CD14-positive monocyte (primary cell): Measurements from ENCODE around the gene ODC1. TPM values are rescaled to one million over a fixed set of nuclear protein-coding genes. Genes with fewer than 3 reads are reported as not detected.

Source experiments
- DNase-seq, 3 donors: peaks; one replicate each; pipeline ENCODE4 v3.0.0-alpha.2; 2011 to 2022
- H2AFZ ChIP-seq: 2 replicates; pipeline ENCODE4 v1.6.0; 2012; ENCODE audit warnings: mild to moderate bottlenecking, low read depth, low read length, inconsistent platforms; ENCODE audit not compliant: insufficient read depth, poor library complexity, severe bottlenecking
- H3K27ac ChIP-seq, 2 donors: 1 replicate in 1 of 2; 2 replicates in 1 of 2; pipeline ENCODE4 v1.5.1; 2012 to 2013; ENCODE audit warnings: low read length in 2 of 2, control low read depth in 1 of 2, inconsistent platforms in 1 of 2, low read depth in 1 of 2, mild to moderate bottlenecking in 1 of 2
- H3K27me3 ChIP-seq, 2 donors: one replicate each; pipeline versions ENCODE4 v1.6.0 to v1.6.1; 2011 to 2013; ENCODE audit warnings: low read length in 2 of 2; ENCODE audit not compliant: control insufficient read depth in 2 of 2, insufficient read depth in 2 of 2
- H3K36me3 ChIP-seq, 2 donors: replicated peaks in 1 of 2; 1 replicate in 1 of 2; 2 replicates in 1 of 2; pipeline versions ENCODE4 v1.5.1 to v1.6.1; 2012 to 2013; ENCODE audit warnings: low read length in 2 of 2, control low read depth in 1 of 2, inconsistent platforms in 1 of 2, mild to moderate bottlenecking in 1 of 2; ENCODE audit not compliant: insufficient read depth in 2 of 2, control insufficient read depth in 1 of 2
- H3K4me1 ChIP-seq, 2 donors: 1 replicate in 1 of 2; 2 replicates in 1 of 2; pipeline versions ENCODE4 v1.5.1 to v1.6.1; 2012 to 2013; ENCODE audit warnings: low read length in 2 of 2, control low read depth in 1 of 2, inconsistent platforms in 1 of 2, mild to moderate bottlenecking in 1 of 2, moderate library complexity in 1 of 2; ENCODE audit not compliant: insufficient read depth in 2 of 2, control insufficient read depth in 1 of 2
- H3K4me2 ChIP-seq: replicated peaks from 2 replicates; pipeline ENCODE3; 2012; ENCODE audit warnings: low read length, moderate library complexity, mild to moderate bottlenecking; ENCODE audit not compliant: poor library complexity, severe bottlenecking; ENCODE audit errors: extremely low read depth
- H3K4me3 ChIP-seq, 3 experiments: fragments of 200-600 bp in 1 of 3; sonication (generic) in 1 of 3; replicated peaks in 1 of 3; 1 replicate in 2 of 3; 2 replicates in 1 of 3; pipeline ENCODE4 v1.5.1; 2011 to 2013; ENCODE audit warnings: low read length in 3 of 3, mild to moderate bottlenecking in 3 of 3, control low read depth in 2 of 3, low read depth in 2 of 3, inconsistent platforms in 1 of 3, moderate library complexity in 1 of 3
- H3K79me2 ChIP-seq: 2 replicates; pipeline ENCODE4 v1.6.0; 2012; ENCODE audit warnings: mild to moderate bottlenecking, control low read depth, inconsistent platforms, low read length, moderate library complexity; ENCODE audit not compliant: insufficient read depth
- H3K9ac ChIP-seq: 2 replicates; pipeline ENCODE4 v1.6.0; 2017; ENCODE audit warnings: low read length, mild to moderate bottlenecking; ENCODE audit not compliant: insufficient read depth, poor library complexity, severe bottlenecking
- H3K9me3 ChIP-seq, 2 donors: replicated peaks in 1 of 2; 1 replicate in 1 of 2; 2 replicates in 1 of 2; pipeline versions ENCODE4 v1.5.1 to v1.6.1; 2012 to 2013; ENCODE audit warnings: low read length in 2 of 2, control low read depth in 1 of 2; ENCODE audit not compliant: control insufficient read depth in 1 of 2, insufficient read depth in 1 of 2
- H4K20me1 ChIP-seq: 2 replicates; pipeline ENCODE4 v1.6.0; 2012; ENCODE audit warnings: mild to moderate bottlenecking, low read length, control low read depth, moderate library complexity; ENCODE audit not compliant: insufficient read depth
- H3K27ac Mint-ChIP-seq, 7 donors: one replicate each; pipeline ENCODE4 v1.8.0; 2020; ENCODE audit warnings: mild to moderate bottlenecking in 7 of 7, mixed read lengths in 7 of 7, moderate library complexity in 6 of 7, inconsistent platforms in 2 of 7
- H3K27me3 Mint-ChIP-seq, 3 donors: one replicate each; pipeline ENCODE4 v1.8.0; 2021 to 2022; ENCODE audit warnings: low read depth in 3 of 3, mild to moderate bottlenecking in 3 of 3, mixed read lengths in 3 of 3, moderate library complexity in 3 of 3, inconsistent platforms in 1 of 3
- H3K36me3 Mint-ChIP-seq, 2 donors: one replicate each; pipeline ENCODE4 v1.8.0; 2020; ENCODE audit warnings: mixed read lengths in 2 of 2, inconsistent platforms in 1 of 2, mild to moderate bottlenecking in 1 of 2
- H3K4me1 Mint-ChIP-seq: one replicate; pipeline ENCODE4 v1.8.0; 2020; ENCODE audit warnings: mild to moderate bottlenecking, mixed read lengths
- H3K4me3 Mint-ChIP-seq, 2 donors: one replicate each; pipeline ENCODE4 v1.8.0; 2020; ENCODE audit warnings: mild to moderate bottlenecking in 2 of 2, mixed read lengths in 2 of 2, moderate library complexity in 1 of 2
- H3K9me3 Mint-ChIP-seq, 7 donors: one replicate each; pipeline ENCODE4 v1.8.0; 2020 to 2022; ENCODE audit warnings: mixed read lengths in 7 of 7, mild to moderate bottlenecking in 6 of 7, moderate library complexity in 6 of 7, inconsistent platforms in 2 of 7
- CTCF ChIP-seq: fragments of 200-600 bp; IDR thresholded peaks from one replicate; pipeline ENCODE4 v1.8.0; 2022; ENCODE audit warnings: antibody characterized with exemption, mild to moderate bottlenecking
- WGBS: methylation state at CpG from one replicate; pipeline ENCODE4 v1.1.5; 2013; ENCODE audit warnings: missing lambda C conversion rate; ENCODE audit not compliant: insufficient coverage; 5-methylcytosine and 5-hydroxymethylcytosine counted together
- intact Hi-C, 2 donors: fragments of 100-400 bp; cut with micrococcal nuclease; formaldehyde crosslinking; loops; one replicate each; pipeline versions ENCODE4 v1.15.0 to v1.15.1; 2023
- polyA plus RNA-seq, 3 donors: library from polyadenylated mRNA; depleted of rRNA in 1 of 3; unstranded in 2 of 3; stranded (reverse) in 1 of 3; fragments of 300-500 nt in 2 of 3; fragments of >200 nt in 1 of 3; fragmentation: Illumina TruSeq in 2 of 3; gene quantifications; 1 replicate in 2 of 3; 2 replicates in 1 of 3; pipeline ENCODE4 v1.2.3, GENCODE V29; 2012 to 2021

ODC1 gene
- polyA plus RNA-seq, 3 donors, result 22.7 to 27.3 (median 23.6) TPM

DNA sequence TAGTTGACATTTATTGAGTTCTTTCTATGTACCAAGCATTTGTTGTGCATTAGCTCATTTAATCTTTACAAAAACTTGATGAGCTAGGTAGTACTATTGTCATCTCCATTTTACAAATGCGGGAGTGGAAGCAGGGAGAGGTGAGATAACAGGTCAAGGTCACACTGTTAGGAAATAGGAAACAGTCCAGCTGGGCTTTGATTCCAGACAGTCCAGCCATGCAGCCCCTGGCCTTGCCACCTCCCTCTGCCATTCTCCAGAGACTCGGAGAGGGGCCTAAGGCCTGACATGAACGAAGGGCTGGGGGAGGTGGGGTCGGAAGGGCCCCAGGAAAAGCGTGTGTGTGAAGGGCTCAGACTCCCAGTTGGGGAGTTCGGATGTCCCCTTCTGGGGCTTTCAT is 55.6 kb downstream of the ODC1 start:
- no peaks in the 10 kb centered on the region for H3K27me3 ChIP-seq
- no peak overlapping the region for H3K9ac ChIP-seq
- H3K4me3 Mint-ChIP-seq, result no peak overlapping the region
- H2AFZ ChIP-seq, result no peak overlapping the region
- intact Hi-C loops, result no loop called here
- peaks cover 14 to 29% of the 10 kb centered on the region in 2 donors for H3K36me3 Mint-ChIP-seq
- peaks cover 0 to 1% (median 0%) of the 10 kb centered on the region in 7 donors for H3K9me3 Mint-ChIP-seq
- H3K9me3 ChIP-seq, result no peaks in the 10 kb centered on the region
- peaks cover 43 to 57% of the 10 kb centered on the region in 2 donors for H3K4me1 ChIP-seq
- DNase-seq, result no peak
- peaks cover 98% of the 10 kb centered on the region for H3K79me2 ChIP-seq
- no peak for TF ChIP-seq CTCF
- peaks cover 0 to 2% (median 0%) of the 10 kb centered on the region in 3 donors for H3K27me3 Mint-ChIP-seq
- peak overlapping the region in 2 of 7 donors; percentile 55 to 64 for H3K27ac Mint-ChIP-seq
- no peak overlapping the region for H3K4me3 ChIP-seq
- WGBS, result no CpG with 5 or more reads among the region's 6 CpGs
- H3K36me3 ChIP-seq, result no peaks in the 10 kb centered on the region
- peaks cover 76% of the 10 kb centered on the region for H3K4me1 Mint-ChIP-seq
- H4K20me1 ChIP-seq, result peaks cover 70% of the 10 kb centered on the region
- H3K4me2 ChIP-seq, result no peak overlapping the region
- H3K27ac ChIP-seq, result peak overlapping the region; percentile 30 to 42

- intact Hi-C loops, result no loop called here
- Mint-ChIP-seq H3K27me3 (peaks cover 0 to 2% (median 0%) of the 10 kb centered on the region in 3 donors), H3K4me3 (no peak overlapping the region), H3K9me3 (peaks cover 0 to 1% (median 0%) of the 10 kb centered on the region in 7 donors), H3K4me1 (peaks cover 73% of the 10 kb centered on the region), H3K36me3 (peaks cover 16 to 33% of the 10 kb centered on the region in 2 donors), H3K27ac (peak overlapping the region in 2 of 7 donors; percentile 64 to 80)
- Histone ChIP-seq H3K4me1 (peaks cover 39 to 56% of the 10 kb centered on the region in 2 donors), H3K79me2 (peaks cover 98% of the 10 kb centered on the region), H3K9me3 (no peaks in the 10 kb centered on the region), H3K36me3 (no peaks in the 10 kb centered on the region), H3K4me2 (no peak overlapping the region), H3K27ac (peak overlapping the region in 1 of 2 donors; percentile 42), H4K20me1 (peaks cover 75% of the 10 kb centered on the region), H3K4me3 (no peak overlapping the region), H2AFZ (no peak overlapping the region), H3K27me3 (no peaks in the 10 kb centered on the region), H3K9ac (no peak overlapping the region)
- TF ChIP-seq CTCF, result no peak
- no peak for DNase-seq
- WGBS, result 86% methylated on average over 1 of the region's 5 CpGs
Measured at GRCh38 chr2:10392100-10392499, 56.0 kb downstream of the ODC1 start.
